ENCODE data around the gene RIMBP2.

RIMBP2 gene

GRCh38 chr12:130504110-130504839 is 211.8 kb downstream of the RIMBP2 start:
- Histone ChIP-seq H3K9me3 (ENCODE audit: control insufficient read depth, low read depth, low read length) (no peaks in the 10 kb centered on the region), H3K27ac (ENCODE audit: low read length) (no peak overlapping the region), H3K4me1 (ENCODE audit: control insufficient read depth, low read depth, low read length) (peaks cover 6% of the 10 kb centered on the region), H3K27me3 (ENCODE audit: control insufficient read depth, insufficient read depth, low read length) (no peaks in the 10 kb centered on the region), H3K36me3 (ENCODE audit: control insufficient read depth, low read depth, low read length) (no peaks in the 10 kb centered on the region), H3K9ac (ENCODE audit: low read length) (no peak overlapping the region), H3K4me3 (ENCODE audit: low read length) (no peak overlapping the region)

- Histone ChIP-seq H3K4me1 (ENCODE audit: control insufficient read depth, low read depth, low read length) (peaks cover 6% of the 10 kb centered on the region), H3K27ac (ENCODE audit: low read length) (no peak overlapping the region), H3K36me3 (ENCODE audit: control insufficient read depth, low read depth, low read length) (no peaks in the 10 kb centered on the region), H3K9me3 (ENCODE audit: control insufficient read depth, low read depth, low read length) (no peaks in the 10 kb centered on the region), H3K27me3 (ENCODE audit: control insufficient read depth, insufficient read depth, low read length) (no peaks in the 10 kb centered on the region), H3K9ac (ENCODE audit: low read length) (no peak overlapping the region), H3K4me3 (ENCODE audit: low read length) (no peak overlapping the region)
Observed at GRCh38 chr12:130501821-130502220, 214.3 kb downstream of the RIMBP2 start.

GRCh38 chr12:130500835-130501330 is 215.2 kb downstream of the RIMBP2 start:
- peaks cover 6% of the 10 kb centered on the region for H3K4me1 ChIP-seq (ENCODE audit: control insufficient read depth, low read depth, low read length)
- no peaks in the 10 kb centered on the region for H3K9me3 ChIP-seq (ENCODE audit: control insufficient read depth, low read depth, low read length)
- H3K9ac ChIP-seq (ENCODE audit: low read length): no peak overlapping the region
- no peaks in the 10 kb centered on the region for H3K27me3 ChIP-seq (ENCODE audit: control insufficient read depth, insufficient read depth, low read length)
- no peak overlapping the region for H3K27ac ChIP-seq (ENCODE audit: low read length)
- H3K36me3 ChIP-seq (ENCODE audit: control insufficient read depth, low read depth, low read length): no peaks in the 10 kb centered on the region
- H3K4me3 ChIP-seq (ENCODE audit: low read length): no peak overlapping the region

- Histone ChIP-seq H3K36me3 (ENCODE audit: control insufficient read depth, low read depth, low read length) (no peaks in the 10 kb centered on the region), H3K27me3 (ENCODE audit: control insufficient read depth, insufficient read depth, low read length) (no peaks in the 10 kb centered on the region)
Observed at GRCh38 chr12:130499474-130499873, 216.6 kb downstream of the RIMBP2 start.

GRCh38 chr12:130498589-130499385 is 217.3 kb downstream of the RIMBP2 start:
- no peak overlapping the region for H3K9ac ChIP-seq (ENCODE audit: low read length)
- H3K4me3 ChIP-seq (ENCODE audit: low read length): no peak overlapping the region
- no peak overlapping the region for H3K27ac ChIP-seq (ENCODE audit: low read length)
- no peaks in the 10 kb centered on the region for H3K9me3 ChIP-seq (ENCODE audit: control insufficient read depth, low read depth, low read length)
- H3K36me3 ChIP-seq (ENCODE audit: control insufficient read depth, low read depth, low read length): no peaks in the 10 kb centered on the region
- H3K27me3 ChIP-seq (ENCODE audit: control insufficient read depth, insufficient read depth, low read length): no peaks in the 10 kb centered on the region
- H3K4me1 ChIP-seq (ENCODE audit: control insufficient read depth, low read depth, low read length): no peaks in the 10 kb centered on the region

More at GRCh38 chr12:130499474-130499873, 216.6 kb downstream of the RIMBP2 start:
- Histone ChIP-seq H3K9ac (ENCODE audit: low read length) (no peak overlapping the region), H3K9me3 (ENCODE audit: control insufficient read depth, low read depth, low read length) (no peaks in the 10 kb centered on the region), H3K27ac (ENCODE audit: low read length) (no peak overlapping the region), H3K4me3 (ENCODE audit: low read length) (no peak overlapping the region), H3K4me1 (ENCODE audit: control insufficient read depth, low read depth, low read length) (peaks cover 4% of the 10 kb centered on the region)

- no peak overlapping the region for H3K4me3 ChIP-seq (ENCODE audit: low read length)
- H3K9ac ChIP-seq (ENCODE audit: low read length): no peak overlapping the region
- no peaks in the 10 kb centered on the region for H3K27me3 ChIP-seq (ENCODE audit: control insufficient read depth, insufficient read depth, low read length)
- H3K27ac ChIP-seq (ENCODE audit: low read length): no peak overlapping the region
- H3K9me3 ChIP-seq (ENCODE audit: control insufficient read depth, low read depth, low read length): no peaks in the 10 kb centered on the region
- no peaks in the 10 kb centered on the region for H3K36me3 ChIP-seq (ENCODE audit: control insufficient read depth, low read depth, low read length)
- H3K4me1 ChIP-seq (ENCODE audit: control insufficient read depth, low read depth, low read length): no peaks in the 10 kb centered on the region
Observed at GRCh38 chr12:130497991-130498390, 218.1 kb downstream of the RIMBP2 start.

- no peaks in the 10 kb centered on the region for H3K36me3 ChIP-seq (ENCODE audit: control insufficient read depth, low read depth, low read length)
- H3K9ac ChIP-seq (ENCODE audit: low read length): no peak overlapping the region
- H3K27ac ChIP-seq (ENCODE audit: low read length): no peak overlapping the region
- no peaks in the 10 kb centered on the region for H3K9me3 ChIP-seq (ENCODE audit: control insufficient read depth, low read depth, low read length)
- no peaks in the 10 kb centered on the region for H3K4me1 ChIP-seq (ENCODE audit: control insufficient read depth, low read depth, low read length)
- no peak overlapping the region for H3K4me3 ChIP-seq (ENCODE audit: low read length)
- H3K27me3 ChIP-seq (ENCODE audit: control insufficient read depth, insufficient read depth, low read length): no peaks in the 10 kb centered on the region
Observed at GRCh38 chr12:130497321-130497720, 218.8 kb downstream of the RIMBP2 start.

GRCh38 chr12:130496516-130497120 is 219.5 kb downstream of the RIMBP2 start:
- Histone ChIP-seq H3K4me3 (ENCODE audit: low read length) (no peak overlapping the region), H3K9me3 (ENCODE audit: control insufficient read depth, low read depth, low read length) (no peaks in the 10 kb centered on the region), H3K9ac (ENCODE audit: low read length) (no peak overlapping the region), H3K27ac (ENCODE audit: low read length) (no peak overlapping the region), H3K36me3 (ENCODE audit: control insufficient read depth, low read depth, low read length) (no peaks in the 10 kb centered on the region), H3K27me3 (ENCODE audit: control insufficient read depth, insufficient read depth, low read length) (no peaks in the 10 kb centered on the region), H3K4me1 (ENCODE audit: control insufficient read depth, low read depth, low read length) (no peaks in the 10 kb centered on the region)

- Histone ChIP-seq H3K36me3 (ENCODE audit: control insufficient read depth, low read depth, low read length) (no peaks in the 10 kb centered on the region), H3K4me3 (ENCODE audit: low read length) (no peak overlapping the region), H3K9ac (ENCODE audit: low read length) (no peak overlapping the region), H3K27ac (ENCODE audit: low read length) (no peak overlapping the region), H3K27me3 (ENCODE audit: control insufficient read depth, insufficient read depth, low read length) (no peaks in the 10 kb centered on the region), H3K4me1 (ENCODE audit: control insufficient read depth, low read depth, low read length) (no peaks in the 10 kb centered on the region), H3K9me3 (ENCODE audit: control insufficient read depth, low read depth, low read length) (no peaks in the 10 kb centered on the region)
Observed at GRCh38 chr12:130495156-130495555, 220.9 kb downstream of the RIMBP2 start.

GRCh38 chr12:130494736-130495135 is 221.4 kb downstream of the RIMBP2 start:
- no peaks in the 10 kb centered on the region for H3K27me3 ChIP-seq (ENCODE audit: control insufficient read depth, insufficient read depth, low read length)

GRCh38 chr12:130493951-130494350 is 222.1 kb downstream of the RIMBP2 start:
- H3K27ac ChIP-seq (ENCODE audit: low read length): no peak overlapping the region
- H3K9me3 ChIP-seq (ENCODE audit: control insufficient read depth, low read depth, low read length): no peaks in the 10 kb centered on the region
- no peak overlapping the region for H3K4me3 ChIP-seq (ENCODE audit: low read length)
- H3K27me3 ChIP-seq (ENCODE audit: control insufficient read depth, insufficient read depth, low read length): no peaks in the 10 kb centered on the region
- H3K36me3 ChIP-seq (ENCODE audit: control insufficient read depth, low read depth, low read length): no peaks in the 10 kb centered on the region
- H3K4me1 ChIP-seq (ENCODE audit: control insufficient read depth, low read depth, low read length): no peaks in the 10 kb centered on the region
- H3K9ac ChIP-seq (ENCODE audit: low read length): no peak overlapping the region

More at GRCh38 chr12:130494736-130495135, 221.4 kb downstream of the RIMBP2 start:
- Histone ChIP-seq H3K9me3 (ENCODE audit: control insufficient read depth, low read depth, low read length) (no peaks in the 10 kb centered on the region), H3K4me1 (ENCODE audit: control insufficient read depth, low read depth, low read length) (no peaks in the 10 kb centered on the region), H3K9ac (ENCODE audit: low read length) (no peak overlapping the region), H3K4me3 (ENCODE audit: low read length) (no peak overlapping the region), H3K27ac (ENCODE audit: low read length) (no peak overlapping the region), H3K36me3 (ENCODE audit: control insufficient read depth, low read depth, low read length) (no peaks in the 10 kb centered on the region)
